ENCODE measurements around the gene CDK11B. TPM values are rescaled to one million over a fixed set of nuclear protein-coding genes. Genes with fewer than 3 reads are reported as not detected.

The CDK11B gene
- total RNA-seq, 2 donors from 2014 or later, result 31.8 to 33.6 TPM

DNA sequence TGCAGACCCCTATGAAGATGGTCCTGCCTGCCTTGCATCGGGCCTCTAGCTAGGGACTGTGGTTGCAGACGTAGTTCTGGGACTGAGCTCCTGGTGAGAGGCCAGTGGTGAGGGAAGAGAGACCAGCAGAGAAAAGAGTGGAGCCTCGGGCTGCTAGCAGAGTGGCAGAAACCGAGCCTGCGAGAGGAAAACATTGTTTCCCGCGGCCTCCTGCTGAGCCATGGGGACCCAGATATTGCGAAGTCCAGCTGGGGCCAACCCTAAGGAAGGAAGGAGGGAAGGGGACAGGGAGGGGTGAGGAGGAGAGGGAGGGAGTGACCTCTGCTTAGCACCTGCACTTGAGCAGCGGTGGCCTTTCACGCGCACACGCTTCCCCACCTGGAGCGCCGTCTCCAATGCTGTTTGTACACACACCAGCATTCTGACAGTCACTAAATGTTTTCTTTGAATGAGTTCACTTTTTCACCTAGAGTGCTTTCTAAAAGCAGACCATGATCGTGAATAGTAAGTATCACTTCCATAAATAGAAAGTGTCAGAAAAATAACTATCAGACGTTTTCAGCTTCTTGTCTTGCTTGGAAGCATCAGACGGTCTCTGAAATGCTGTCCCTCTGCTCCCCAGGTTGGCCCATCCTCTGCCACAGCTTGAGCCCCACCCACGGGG lies 56.4 kb downstream of the CDK11B start:
- Histone ChIP-seq H3K27ac (ENCODE audit: low read depth, low read length) (no peak overlapping the region), H3K4me1 (ENCODE audit: control insufficient read depth, insufficient read depth, low read length) (no peaks in the 10 kb centered on the region), H3K9me3 (ENCODE audit: control insufficient read depth, low read length) (no peaks in the 10 kb centered on the region), H3K27me3 (ENCODE audit: control insufficient read depth, insufficient read depth, low read length, poor library complexity, severe bottlenecking) (peaks cover 42% of the 10 kb centered on the region), H3K4me3 (ENCODE audit: low read length) (no peak overlapping the region), H3K9ac (ENCODE audit: extremely low read depth, low read length, poor library complexity, severe bottlenecking) (no peak overlapping the region), H3K36me3 (ENCODE audit: control insufficient read depth, insufficient read depth, low read length) (no peaks in the 10 kb centered on the region)
- WGBS, 2 experiments (ENCODE audit: insufficient coverage in 1 of 2, insufficient read length in 1 of 2), result 74 to 82% methylated on average over 9 to 18 of the region's 18 CpGs
- Mint-ChIP-seq H3K4me1 (peaks cover 1% of the 10 kb centered on the region), H3K9me3 (no peaks in the 10 kb centered on the region), H3K27me3 (ENCODE audit: insufficient read depth) (peaks cover 50% of the 10 kb centered on the region), H3K4me3 (no peak overlapping the region), H3K27ac (no peak overlapping the region), H3K36me3 (ENCODE audit: low read depth) (no peaks in the 10 kb centered on the region)
- DNase-seq, result no peak
- TF ChIP-seq CTCF (conservative IDR thresholded peaks at IDR 0.05), result no peak

- Histone ChIP-seq H3K36me3 (ENCODE audit: control insufficient read depth, insufficient read depth, low read length) (no peaks in the 10 kb centered on the region), H3K9ac (ENCODE audit: extremely low read depth, low read length, poor library complexity, severe bottlenecking) (no peak overlapping the region)
- WGBS, 2 experiments (ENCODE audit: insufficient coverage in 1 of 2, insufficient read length in 1 of 2), result 91% methylated on average over 6 to 15 of the region's 15 CpGs
These were observed 57.1 kb downstream of the CDK11B start for GRCh38 chr1:1601564-1602303.

More at GRCh38 chr1:1601564-1602303, 57.1 kb downstream of the CDK11B start:
- no peaks in the 10 kb centered on the region for H3K9me3 Mint-ChIP-seq
- no peak overlapping the region for H3K4me3 ChIP-seq (ENCODE audit: low read length)
- peaks cover 50% of the 10 kb centered on the region for H3K27me3 Mint-ChIP-seq (ENCODE audit: insufficient read depth)
- no peak overlapping the region for H3K27ac ChIP-seq (ENCODE audit: low read depth, low read length)
- H3K27me3 ChIP-seq (ENCODE audit: control insufficient read depth, insufficient read depth, low read length, poor library complexity, severe bottlenecking), result peaks cover 44% of the 10 kb centered on the region
- H3K4me1 ChIP-seq (ENCODE audit: control insufficient read depth, insufficient read depth, low read length), result peaks cover 3% of the 10 kb centered on the region
- no peak for TF ChIP-seq CTCF (conservative IDR thresholded peaks at IDR 0.05)
- no peak overlapping the region for H3K27ac Mint-ChIP-seq
- no peak for DNase-seq
- H3K4me1 Mint-ChIP-seq, result peaks cover 1% of the 10 kb centered on the region
- no peaks in the 10 kb centered on the region for H3K36me3 Mint-ChIP-seq (ENCODE audit: low read depth)
- no peak overlapping the region for H3K4me3 Mint-ChIP-seq
- H3K9me3 ChIP-seq (ENCODE audit: control insufficient read depth, low read length), result no peaks in the 10 kb centered on the region

Data from endodermal cell (in vitro differentiated cells).